HepG2 (cell line): ENCODE results near the gene PSMB8. TPM values are rescaled to one million over a fixed set of nuclear protein-coding genes. Genes with fewer than 3 reads are reported as not detected.

Experiments
- CSRNP2 ChIP-seq: sonication (generic); formaldehyde crosslinking; conservative IDR thresholded peaks from 2 replicates; pipeline ENCODE4 v1.8.0; 2022; ENCODE audit warnings: low read depth, missing genetic modification reagents
- CTCF ChIP-seq: sonication (generic); formaldehyde crosslinking; IDR thresholded peaks from 2 replicates; pipeline ENCODE4 v1.5.0; 2020; ENCODE audit warnings: mild to moderate bottlenecking, missing genetic modification reagents, moderate library complexity
- ELF1 ChIP-seq: sonication (generic); formaldehyde crosslinking; IDR thresholded peaks from 2 replicates; pipeline ENCODE4 v1.4.0; 2020; ENCODE audit warnings: missing genetic modification reagents
- GABPA ChIP-seq, 2 experiments: IDR thresholded peaks; 2 replicates each; pipeline ENCODE4 v1.6.1; 2011 to 2016; ENCODE audit warnings: low read depth in 2 of 2, low read length in 1 of 2, missing biosample characterization in 1 of 2, missing genetic modification characterization in 1 of 2
- KDM5B ChIP-seq: sonication (generic); formaldehyde crosslinking; IDR thresholded peaks from 2 replicates; pipeline ENCODE4 v1.4.0; 2020; ENCODE audit warnings: missing genetic modification reagents, mild to moderate bottlenecking, borderline replicate concordance
- KLF13 ChIP-seq: sonication (generic); formaldehyde crosslinking; IDR thresholded peaks from 2 replicates; pipeline ENCODE4 v1.4.0; 2020; ENCODE audit warnings: mild to moderate bottlenecking, missing genetic modification reagents
- TBL1XR1 ChIP-seq: fragments of 150-350 bp; IDR thresholded peaks from 2 replicates; pipeline ENCODE4 v1.6.1; 2014; ENCODE audit warnings: borderline replicate concordance, low read length; ENCODE audit not compliant: partially characterized antibody
- ZHX1 ChIP-seq: sonication (generic); formaldehyde crosslinking; IDR thresholded peaks from 2 replicates; pipeline ENCODE4 v1.8.1; 2022; ENCODE audit warnings: low read depth, mild to moderate bottlenecking, missing genetic modification reagents
- ZNF44 ChIP-seq: sonication (generic); formaldehyde crosslinking; IDR thresholded peaks from 2 replicates; pipeline ENCODE4 v1.5.1; 2020; ENCODE audit warnings: mild to moderate bottlenecking, missing genetic modification reagents
- ZNF768 ChIP-seq: sonication (generic); formaldehyde crosslinking; IDR thresholded peaks from 2 replicates; pipeline ENCODE4 v1.4.0; 2020; ENCODE audit warnings: missing genetic modification reagents
- ZNF776 ChIP-seq: sonication (generic); formaldehyde crosslinking; IDR thresholded peaks from 2 replicates; pipeline ENCODE4 v1.4.0; 2020; ENCODE audit warnings: mild to moderate bottlenecking, missing genetic modification reagents
- ZNF788 ChIP-seq: sonication (generic); formaldehyde crosslinking; IDR thresholded peaks from 2 replicates; pipeline ENCODE4 v1.5.0; 2020; ENCODE audit warnings: mild to moderate bottlenecking, missing genetic modification reagents, borderline replicate concordance
- ZNF883 ChIP-seq: sonication (generic); formaldehyde crosslinking; IDR thresholded peaks from 2 replicates; pipeline ENCODE4 v1.5.1; 2020; ENCODE audit warnings: mild to moderate bottlenecking, missing genetic modification reagents; ENCODE audit errors: not compliant biosample characterization
- ZXDC ChIP-seq: sonication (generic); formaldehyde crosslinking; IDR thresholded peaks from 2 replicates; pipeline ENCODE4 v1.5.0; 2020; ENCODE audit warnings: mild to moderate bottlenecking, missing genetic modification reagents
- polyA plus RNA-seq, 8 experiments: library from polyadenylated mRNA; depleted of rRNA in 3 of 8; stranded (reverse) in 7 of 8; unstranded in 1 of 8; fragments of >200 nt; fragmentation: Illumina TruSeq in 4 of 8; extraction: Trizol in 4 of 8; gene quantifications; 2 replicates each; pipeline versions ENCODE4 v1.2.1 to v1.2.3, GENCODE V29; 2011 to 2016; ENCODE audit warnings: low read depth in 4 of 8, missing spikeins in 1 of 8, mixed read lengths in 1 of 8; ENCODE audit not compliant: insufficient read depth in 1 of 8
- total RNA-seq, 5 experiments: library from RNA; depleted of rRNA; stranded (reverse); fragments of >200 nt; fragmentation: Illumina TruSeq; extraction: Trizol; gene quantifications; 2 replicates each; pipeline ENCODE4 v1.2.3, GENCODE V29; 2016; ENCODE audit warnings: low read depth in 1 of 5

PSMB8 gene
- total and polyA plus RNA-seq, 2 of the 13 experiments (the other 11 are each of a cell fraction or from before 2014, with no cell fraction given): 30.7 to 64.7 TPM

DNA sequence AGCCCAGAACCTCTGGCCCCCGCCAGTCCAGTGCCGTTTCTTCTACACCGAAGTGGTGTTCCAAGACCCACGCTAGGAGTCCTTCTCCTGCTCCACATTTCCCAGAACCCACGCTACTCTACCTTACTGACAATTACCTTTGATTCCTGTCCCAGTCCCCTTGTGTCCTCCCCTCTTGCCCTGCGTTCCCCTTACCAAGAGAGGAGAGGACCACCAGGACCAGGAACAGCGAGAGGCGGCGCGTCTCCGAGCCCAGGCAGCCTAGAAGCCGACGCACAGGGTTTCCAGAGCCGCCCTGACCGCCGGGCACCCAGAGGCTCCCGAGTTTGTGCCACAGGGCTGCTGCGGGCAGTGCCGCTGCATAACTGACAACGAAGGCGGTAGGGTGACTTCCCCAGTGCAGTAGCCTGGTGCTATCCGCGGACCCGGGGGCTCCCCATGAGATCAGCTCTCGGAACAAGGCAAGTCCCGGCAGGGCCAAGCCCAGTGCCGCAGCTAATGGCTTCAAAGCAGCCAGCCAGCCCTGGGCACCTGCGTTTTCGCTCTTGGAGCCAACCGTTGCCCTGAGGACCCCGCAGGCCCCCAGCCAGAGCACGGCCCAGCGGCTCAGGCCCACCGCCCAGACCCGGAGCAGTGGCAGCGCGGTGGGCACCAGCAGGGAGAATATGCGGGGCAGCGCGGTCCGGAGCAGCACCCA is 9.1 kb upstream of the PSMB8 start (continued):
- TF ChIP-seq CTCF: no peak
- TF ChIP-seq ZNF768 (CRISPR knock-in tag): peak; percentile 74
- TF ChIP-seq ELF1 (CRISPR knock-in tag): 0 out of 2 replicates have a peak, but pooled peaks have one; percentile 5
- no peak for TF ChIP-seq GABPA (IDR thresholded peaks at IDR 0.05; ENCODE audit: low read depth, low read length)
- 0 out of 2 replicates have a peak, but pooled peaks have one; percentile 4 for TF ChIP-seq GABPA (CRISPR knock-in tag; IDR thresholded peaks at IDR 0.05; ENCODE audit: low read depth)
- no peak; the same call in 1 of the 2 replicates for TF ChIP-seq KDM5B (CRISPR knock-in tag)
- no peak for TF ChIP-seq CSRNP2
- TF ChIP-seq ZNF44 (CRISPR knock-in tag): 0 out of 2 replicates have a peak, but pooled peaks have one; percentile 12
- no peak for TF ChIP-seq ZNF883 (CRISPR knock-in tag)
- TF ChIP-seq ZNF776 (CRISPR knock-in tag): no peak
- TF ChIP-seq ZHX1 (CRISPR knock-in tag): 0 out of 2 replicates have a peak, but pooled peaks have one; percentile 7
- no peak for TF ChIP-seq TBL1XR1
- 0 out of 2 replicates have a peak, but pooled peaks have one; percentile 11 for TF ChIP-seq KLF13 (CRISPR knock-in tag)
- peak; percentile 70; the same call in 1 of the 2 replicates for TF ChIP-seq ZNF788 (CRISPR knock-in tag)
- no peak for TF ChIP-seq ZXDC (CRISPR knock-in tag)
